HCT116 (cell line): ENCODE results near the gene IRX3. TPM values are rescaled to one million over a fixed set of nuclear protein-coding genes. Genes with fewer than 3 reads are reported as not detected.

Experiments used
- ATAC-seq: fragments of 200-7000 bp; cut with Tn5 transposase; 2 replicates; pipeline ENCODE4 v1.9.1; 2020; ENCODE audit warnings: mild to moderate bottlenecking, moderate library complexity
- BruUV-seq: library from RNA; stranded (reverse); fragments of 400-500 nt; replicated peaks from 2 replicates; lab custom pipeline; 2021; lab: Mats Ljungman, UMichigan
- CTCF ChIA-PET: fragments of 300-600 bp; sonication (Branson Sonifier 250); formaldehyde crosslinking; loops from one replicate; lab custom pipeline; 2021; ENCODE audit warnings: antibody characterized with exemption; lab: Charles Lee
- POLR2A ChIA-PET: fragments of 300-600, 350-600 bp; sonication (Branson Sonifier 250); formaldehyde crosslinking; loops from one replicate; lab custom pipeline; 2021; ENCODE audit warnings: antibody characterized with exemption; lab: Charles Lee
- RAD21 ChIA-PET, 2 experiments: fragments of 300-600 bp; sonication (Branson Sonifier 250); formaldehyde crosslinking; loops; one replicate each; lab custom pipeline; 2023; ENCODE audit warnings: low total read pairs in 2 of 2; ENCODE audit not compliant: uncharacterized antibody in 2 of 2, unreplicated experiment in 2 of 2, low non-redundant PET in 1 of 2; lab: Charles Lee
- DNase-seq: peaks from one replicate; pipeline ENCODE4 v3.0.0-alpha.2; 2010; ENCODE audit warnings: low read depth, low spot score
- H2AFZ ChIP-seq: fragments of 200-600 bp; shearing (Covaris generic), sonication (generic); 2 replicates; pipeline ENCODE4 v1.6.1; 2017; ENCODE audit warnings: low read depth, mixed run types, mixed read lengths, antibody characterized with exemption, low read length; ENCODE audit not compliant: poor library complexity, severe bottlenecking
- H3K27ac ChIP-seq: 2 replicates; pipeline ENCODE4 v1.5.1; 2012; ENCODE audit warnings: low read depth, low read length
- H3K27me3 ChIP-seq: fragments of 200-600 bp; sonication (generic); 2 replicates; pipeline ENCODE4 v1.6.1; 2016; ENCODE audit warnings: mixed run types, low read length, mixed read lengths; ENCODE audit not compliant: insufficient read depth
- H3K36me3 ChIP-seq, 2 experiments: fragments of 200-500 bp in 1 of 2; fragments of 200-600 bp in 1 of 2; sonication (Bioruptor generic) in 1 of 2; sonication (generic) in 1 of 2; 2 replicates each; pipeline versions ENCODE4 v1.5.1 to v1.6.1; 2014 to 2016; ENCODE audit warnings: low read length in 2 of 2, inconsistent platforms in 1 of 2, mixed read lengths in 1 of 2, mixed run types in 1 of 2; ENCODE audit not compliant: insufficient read depth in 2 of 2, control insufficient read depth in 1 of 2
- H3K4me1 ChIP-seq, 2 experiments: fragments of 200-600 bp in 1 of 2; sonication (generic) in 1 of 2; 2 replicates each; pipeline versions ENCODE4 v1.5.1 to v1.6.1; 2012 to 2017; ENCODE audit warnings: low read length in 2 of 2, inconsistent platforms in 1 of 2, mild to moderate bottlenecking in 1 of 2, mixed read lengths in 1 of 2, mixed run types in 1 of 2, moderate library complexity in 1 of 2; ENCODE audit not compliant: insufficient read depth in 2 of 2, control insufficient read depth in 1 of 2
- H3K4me2 ChIP-seq: fragments of 200-600 bp; sonication (generic); 2 replicates; pipeline ENCODE4 v1.6.1; 2017; ENCODE audit warnings: mixed run types, low read length, mixed read lengths
- H3K4me3 ChIP-seq, 2 experiments: fragments of 200-600 bp in 1 of 2; sonication (generic) in 1 of 2; replicated peaks in 1 of 2; 2 replicates each; pipeline ENCODE4 v1.5.1; 2011 to 2016; ENCODE audit warnings: low read length in 2 of 2, control low read depth in 1 of 2, low read depth in 1 of 2, mild to moderate bottlenecking in 1 of 2, mixed read lengths in 1 of 2, mixed run types in 1 of 2
- H3K79me2 ChIP-seq: fragments of 200-600 bp; sonication (generic); 2 replicates; pipeline ENCODE4 v1.6.1; 2017; ENCODE audit warnings: mild to moderate bottlenecking, mixed run types, low read length, moderate library complexity, mixed read lengths; ENCODE audit not compliant: insufficient read depth
- H3K9ac ChIP-seq: fragments of 200-600 bp; sonication (generic); 2 replicates; pipeline ENCODE4 v1.6.1; 2016; ENCODE audit warnings: low read length, mixed read lengths
- H3K9me2 ChIP-seq: fragments of 200-600 bp; sonication (generic), shearing (Covaris generic); 2 replicates; pipeline ENCODE4 v1.6.1; 2017; ENCODE audit warnings: mixed run types, mild to moderate bottlenecking, moderate library complexity; ENCODE audit not compliant: insufficient read depth
- H3K9me3 ChIP-seq, 2 experiments: fragments of 200-500 bp in 1 of 2; fragments of 200-600 bp in 1 of 2; sonication (Bioruptor generic) in 1 of 2; sonication (generic) in 1 of 2; 2 replicates each; pipeline ENCODE4 v1.6.1; 2014 to 2017; ENCODE audit warnings: low read length in 2 of 2, mixed read lengths in 2 of 2, inconsistent platforms in 1 of 2, low read depth in 1 of 2, mild to moderate bottlenecking in 1 of 2, mixed run types in 1 of 2, moderate library complexity in 1 of 2; ENCODE audit not compliant: control insufficient read depth in 1 of 2, insufficient read depth in 1 of 2
- H4K20me1 ChIP-seq: fragments of 200-600 bp; sonication (generic), shearing (Covaris generic); 2 replicates; pipeline ENCODE4 v1.6.1; 2017; ENCODE audit warnings: mixed run types, mild to moderate bottlenecking, moderate library complexity; ENCODE audit not compliant: insufficient read depth
- CBX3 ChIP-seq: IDR thresholded peaks from 2 replicates; pipeline ENCODE4 v1.6.1; 2012; ENCODE audit warnings: low read depth
- ELF1 ChIP-seq: IDR thresholded peaks from 2 replicates; pipeline ENCODE4 v1.6.1; 2012; ENCODE audit warnings: low read depth, borderline replicate concordance
- EZH2phosphoT487 ChIP-seq: fragments of 200-600 bp; IDR thresholded peaks from 2 replicates; pipeline ENCODE4 v1.6.1; 2018; ENCODE audit warnings: antibody characterized with exemption, borderline replicate concordance
- FOSL1 ChIP-seq: IDR thresholded peaks from 2 replicates; pipeline ENCODE4 v1.6.1; 2012; ENCODE audit warnings: low read depth
- POLR2A ChIP-seq: IDR thresholded peaks from 2 replicates; pipeline ENCODE4 v1.7.0; 2011; ENCODE audit warnings: borderline replicate concordance; ENCODE audit not compliant: insufficient read depth, insufficient read length; ENCODE audit errors: extremely low read depth
- SIN3A ChIP-seq: IDR thresholded peaks from 2 replicates; pipeline ENCODE4 v1.6.1; 2012; ENCODE audit warnings: low read depth
- SP1 ChIP-seq: IDR thresholded peaks from 2 replicates; pipeline ENCODE4 v1.6.1; 2012; ENCODE audit warnings: low read depth
- SRF ChIP-seq: IDR thresholded peaks from 2 replicates; pipeline ENCODE4 v1.6.1; 2012; ENCODE audit warnings: low read depth
- TCF7L2 ChIP-seq: IDR thresholded peaks from 2 replicates; pipeline ENCODE4 v1.7.0; 2011; ENCODE audit warnings: borderline replicate concordance, inconsistent platforms; ENCODE audit not compliant: insufficient read depth, insufficient read length; ENCODE audit errors: extremely low read depth
- YY1 ChIP-seq: IDR thresholded peaks from 2 replicates; pipeline ENCODE4 v1.6.1; 2011; ENCODE audit warnings: low read length, low read depth, moderate library complexity, mild to moderate bottlenecking; ENCODE audit not compliant: insufficient replicate concordance; ENCODE audit errors: extremely low read depth
- ZNF274 ChIP-seq: fragments of 200-500 bp; sonication (Bioruptor generic); IDR thresholded peaks from 2 replicates; pipeline ENCODE4 v1.6.1; 2014; ENCODE audit warnings: mild to moderate bottlenecking, low read depth, low read length, inconsistent platforms
- intact Hi-C: fragments of 100-400 bp; cut with micrococcal nuclease; formaldehyde crosslinking; loops from 2 replicates; pipeline ENCODE4 v1.10.0; 2022
- total RNA-seq: library from RNA; stranded (reverse); gene quantifications from one replicate; pipeline ENCODE4 v1.2.1, GENCODE V29; 2021; ENCODE audit not compliant: unreplicated experiment
- TF ChIP-seq, protein P1 (sequence below): IDR thresholded peaks from 2 replicates; pipeline ENCODE4 v1.6.1; 2012; ENCODE audit warnings: low read depth
- TF ChIP-seq, protein P2 (sequence below), 3 experiments: fragments of 200-600 bp in 1 of 3; sonication (generic) in 1 of 3; IDR thresholded peaks in 2 of 3; conservative IDR thresholded peaks in 1 of 3; 2 replicates each; pipeline ENCODE4 v1.5.1; 2012 to 2017; ENCODE audit warnings: low read depth in 2 of 3, low read length in 2 of 3, antibody characterized with exemption in 1 of 3, borderline replicate concordance in 1 of 3, control low read depth in 1 of 3, mild to moderate bottlenecking in 1 of 3, mixed read lengths in 1 of 3, mixed run types in 1 of 3, moderate library complexity in 1 of 3; ENCODE audit not compliant: insufficient read depth in 1 of 3
- TF ChIP-seq, protein P3 (sequence below): IDR thresholded peaks from 2 replicates; pipeline ENCODE4 v1.6.1; 2012
- TF ChIP-seq, protein P4 (sequence below): IDR thresholded peaks from 2 replicates; pipeline ENCODE4 v1.6.1; 2011; ENCODE audit warnings: mild to moderate bottlenecking, low read length, moderate library complexity; ENCODE audit not compliant: insufficient replicate concordance; ENCODE audit errors: extremely low read depth

Gene IRX3
- total RNA-seq, 1 experiment from 2014 or later: 2.0 TPM

DNA sequence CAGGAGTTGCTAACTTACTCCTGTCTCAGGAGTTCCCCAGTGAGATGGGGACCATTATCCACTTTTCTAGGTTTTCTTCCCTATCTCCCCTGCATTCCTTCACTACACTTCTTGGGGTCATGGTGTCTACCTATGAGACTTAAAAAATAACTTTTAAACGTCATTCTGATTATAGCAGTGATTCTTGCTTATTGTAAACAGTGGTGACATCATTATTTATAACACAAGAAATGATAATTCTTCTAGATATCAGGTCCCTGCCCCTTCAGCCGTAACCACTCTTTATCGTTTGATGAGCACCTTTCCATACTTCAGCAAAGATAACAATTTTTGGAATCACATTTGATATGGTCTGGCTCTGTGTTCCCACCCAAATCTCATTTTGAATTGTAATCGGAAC is 27.2 kb upstream of the IRX3 start:
- H3K27ac ChIP-seq: no peak overlapping the region
- no peak overlapping the region for H2AFZ ChIP-seq
- RAD21 ChIA-PET: no interaction called here
- H3K9me2 ChIP-seq: no peaks in the 10 kb centered on the region
- POLR2A ChIA-PET: no interaction called here
- no peak for TF ChIP-seq TCF7L2
- TF ChIP-seq ZNF274: no peak
- TF ChIP-seq FOSL1: no peak
- TF ChIP-seq POLR2A: no peak
- no peak for TF ChIP-seq YY1
- TF ChIP-seq CBX3: no peak
- TF ChIP-seq, protein P1, sequence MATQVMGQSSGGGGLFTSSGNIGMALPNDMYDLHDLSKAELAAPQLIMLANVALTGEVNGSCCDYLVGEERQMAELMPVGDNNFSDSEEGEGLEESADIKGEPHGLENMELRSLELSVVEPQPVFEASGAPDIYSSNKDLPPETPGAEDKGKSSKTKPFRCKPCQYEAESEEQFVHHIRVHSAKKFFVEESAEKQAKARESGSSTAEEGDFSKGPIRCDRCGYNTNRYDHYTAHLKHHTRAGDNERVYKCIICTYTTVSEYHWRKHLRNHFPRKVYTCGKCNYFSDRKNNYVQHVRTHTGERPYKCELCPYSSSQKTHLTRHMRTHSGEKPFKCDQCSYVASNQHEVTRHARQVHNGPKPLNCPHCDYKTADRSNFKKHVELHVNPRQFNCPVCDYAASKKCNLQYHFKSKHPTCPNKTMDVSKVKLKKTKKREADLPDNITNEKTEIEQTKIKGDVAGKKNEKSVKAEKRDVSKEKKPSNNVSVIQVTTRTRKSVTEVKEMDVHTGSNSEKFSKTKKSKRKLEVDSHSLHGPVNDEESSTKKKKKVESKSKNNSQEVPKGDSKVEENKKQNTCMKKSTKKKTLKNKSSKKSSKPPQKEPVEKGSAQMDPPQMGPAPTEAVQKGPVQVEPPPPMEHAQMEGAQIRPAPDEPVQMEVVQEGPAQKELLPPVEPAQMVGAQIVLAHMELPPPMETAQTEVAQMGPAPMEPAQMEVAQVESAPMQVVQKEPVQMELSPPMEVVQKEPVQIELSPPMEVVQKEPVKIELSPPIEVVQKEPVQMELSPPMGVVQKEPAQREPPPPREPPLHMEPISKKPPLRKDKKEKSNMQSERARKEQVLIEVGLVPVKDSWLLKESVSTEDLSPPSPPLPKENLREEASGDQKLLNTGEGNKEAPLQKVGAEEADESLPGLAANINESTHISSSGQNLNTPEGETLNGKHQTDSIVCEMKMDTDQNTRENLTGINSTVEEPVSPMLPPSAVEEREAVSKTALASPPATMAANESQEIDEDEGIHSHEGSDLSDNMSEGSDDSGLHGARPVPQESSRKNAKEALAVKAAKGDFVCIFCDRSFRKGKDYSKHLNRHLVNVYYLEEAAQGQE: no peak
- no peak for TF ChIP-seq SIN3A
- TF ChIP-seq SRF: no peak
- TF ChIP-seq, protein P2, sequence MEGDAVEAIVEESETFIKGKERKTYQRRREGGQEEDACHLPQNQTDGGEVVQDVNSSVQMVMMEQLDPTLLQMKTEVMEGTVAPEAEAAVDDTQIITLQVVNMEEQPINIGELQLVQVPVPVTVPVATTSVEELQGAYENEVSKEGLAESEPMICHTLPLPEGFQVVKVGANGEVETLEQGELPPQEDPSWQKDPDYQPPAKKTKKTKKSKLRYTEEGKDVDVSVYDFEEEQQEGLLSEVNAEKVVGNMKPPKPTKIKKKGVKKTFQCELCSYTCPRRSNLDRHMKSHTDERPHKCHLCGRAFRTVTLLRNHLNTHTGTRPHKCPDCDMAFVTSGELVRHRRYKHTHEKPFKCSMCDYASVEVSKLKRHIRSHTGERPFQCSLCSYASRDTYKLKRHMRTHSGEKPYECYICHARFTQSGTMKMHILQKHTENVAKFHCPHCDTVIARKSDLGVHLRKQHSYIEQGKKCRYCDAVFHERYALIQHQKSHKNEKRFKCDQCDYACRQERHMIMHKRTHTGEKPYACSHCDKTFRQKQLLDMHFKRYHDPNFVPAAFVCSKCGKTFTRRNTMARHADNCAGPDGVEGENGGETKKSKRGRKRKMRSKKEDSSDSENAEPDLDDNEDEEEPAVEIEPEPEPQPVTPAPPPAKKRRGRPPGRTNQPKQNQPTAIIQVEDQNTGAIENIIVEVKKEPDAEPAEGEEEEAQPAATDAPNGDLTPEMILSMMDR (IDR thresholded peaks at IDR 0.05 in 2 of 3, conservative IDR thresholded peaks at IDR 0.05 in 1 of 3; ENCODE audit: borderline replicate concordance in 1 of 3, insufficient read depth in 1 of 3, low read depth in 2 of 3, low read length in 2 of 3): no peak
- no peak for TF ChIP-seq ELF1
- TF ChIP-seq, protein P3, sequence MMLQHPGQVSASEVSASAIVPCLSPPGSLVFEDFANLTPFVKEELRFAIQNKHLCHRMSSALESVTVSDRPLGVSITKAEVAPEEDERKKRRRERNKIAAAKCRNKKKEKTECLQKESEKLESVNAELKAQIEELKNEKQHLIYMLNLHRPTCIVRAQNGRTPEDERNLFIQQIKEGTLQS: no peak
- no peak for TF ChIP-seq SP1
- TF ChIP-seq, protein P4, sequence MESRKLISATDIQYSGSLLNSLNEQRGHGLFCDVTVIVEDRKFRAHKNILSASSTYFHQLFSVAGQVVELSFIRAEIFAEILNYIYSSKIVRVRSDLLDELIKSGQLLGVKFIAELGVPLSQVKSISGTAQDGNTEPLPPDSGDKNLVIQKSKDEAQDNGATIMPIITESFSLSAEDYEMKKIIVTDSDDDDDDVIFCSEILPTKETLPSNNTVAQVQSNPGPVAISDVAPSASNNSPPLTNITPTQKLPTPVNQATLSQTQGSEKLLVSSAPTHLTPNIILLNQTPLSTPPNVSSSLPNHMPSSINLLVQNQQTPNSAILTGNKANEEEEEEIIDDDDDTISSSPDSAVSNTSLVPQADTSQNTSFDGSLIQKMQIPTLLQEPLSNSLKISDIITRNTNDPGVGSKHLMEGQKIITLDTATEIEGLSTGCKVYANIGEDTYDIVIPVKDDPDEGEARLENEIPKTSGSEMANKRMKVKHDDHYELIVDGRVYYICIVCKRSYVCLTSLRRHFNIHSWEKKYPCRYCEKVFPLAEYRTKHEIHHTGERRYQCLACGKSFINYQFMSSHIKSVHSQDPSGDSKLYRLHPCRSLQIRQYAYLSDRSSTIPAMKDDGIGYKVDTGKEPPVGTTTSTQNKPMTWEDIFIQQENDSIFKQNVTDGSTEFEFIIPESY: no peak
- TF ChIP-seq EZH2phosphoT487: no peak
- CTCF ChIA-PET: no interaction called here
- H3K9me3 ChIP-seq: no peaks in the 10 kb centered on the region
- no peak overlapping the region for H3K4me2 ChIP-seq
- H4K20me1 ChIP-seq: no peaks in the 10 kb centered on the region
- DNase-seq (no peak), ATAC-seq (no peak)
- BruUV-seq: no TSS peak
- no peaks in the 10 kb centered on the region for H3K4me1 ChIP-seq
- H3K9ac ChIP-seq: no peak overlapping the region
- intact Hi-C loops: no loop called here
- no peaks in the 10 kb centered on the region for H3K79me2 ChIP-seq
- H3K27me3 ChIP-seq: no peaks in the 10 kb centered on the region
- H3K4me3 ChIP-seq: no peak overlapping the region
- H3K36me3 ChIP-seq: no peaks in the 10 kb centered on the region
